Measurements from ENCODE around the gene PRSS36.

DNA sequence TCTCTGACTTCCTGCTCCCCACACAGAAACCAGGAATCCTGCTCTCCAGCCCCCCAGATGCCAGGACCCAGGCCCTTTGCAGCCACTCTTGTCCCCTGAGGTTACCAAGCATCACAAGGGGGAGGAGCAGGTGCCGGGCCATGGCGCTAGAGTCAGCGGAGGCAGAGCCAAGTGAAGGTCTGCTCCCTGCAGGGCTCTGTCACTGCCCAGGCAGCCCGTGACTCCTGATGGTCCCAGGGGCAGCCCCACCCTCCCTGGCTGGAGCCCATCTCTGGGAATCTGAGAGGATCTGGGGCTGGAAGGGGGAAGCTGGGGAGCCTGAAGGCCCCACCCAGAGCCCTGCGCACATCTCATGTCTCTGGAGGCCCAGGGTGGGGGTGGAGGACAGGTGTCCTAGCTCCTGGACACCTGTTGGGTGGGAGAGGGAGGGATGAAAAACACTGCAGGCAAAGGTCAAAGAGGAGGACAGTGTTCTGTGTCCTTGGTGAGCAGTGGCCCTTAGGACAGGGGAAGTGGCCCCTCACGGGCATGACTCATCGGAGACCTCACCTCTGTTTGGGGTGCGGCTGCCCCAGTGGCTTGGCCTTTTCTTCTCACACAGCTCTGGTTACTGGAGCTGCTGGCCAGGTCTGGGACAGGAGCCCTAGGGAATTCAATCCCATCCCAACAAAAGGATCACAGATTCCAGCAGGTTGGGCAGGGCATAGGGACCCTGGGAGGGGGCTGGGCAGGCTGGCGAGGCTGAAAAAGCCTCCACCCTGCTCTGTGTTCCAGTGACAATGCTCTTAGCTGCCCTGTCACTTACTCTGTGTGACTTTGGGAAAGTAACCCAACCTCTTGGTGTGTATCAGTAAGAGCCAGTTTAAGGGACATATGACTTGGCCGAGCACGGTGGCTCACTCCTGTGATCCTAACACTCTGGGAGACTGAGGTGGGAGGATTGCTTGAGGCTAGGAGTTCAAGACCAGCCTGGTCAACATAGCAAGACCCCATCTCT lies at the start of gene PRSS36:
- TF ChIP-seq CTCF (IDR thresholded peaks at IDR 0.05 in 4 of 5, conservative IDR thresholded peaks at IDR 0.05 in 1 of 5) (no peak), POLR2A (IDR thresholded peaks at IDR 0.05) (no peak)

Data from gastrocnemius medialis (tissue), 4 donors.